ENCODE measurements around the gene INTS15. TPM values are rescaled to one million over a fixed set of nuclear protein-coding genes. Genes with fewer than 3 reads are reported as not detected.
A peak's percentile ranks its signal among the peaks of the same experiment; 100 is the strongest.

INTS15 gene
- total RNA-seq, 1 experiment from 2014 or later: 35.0 TPM

DNA sequence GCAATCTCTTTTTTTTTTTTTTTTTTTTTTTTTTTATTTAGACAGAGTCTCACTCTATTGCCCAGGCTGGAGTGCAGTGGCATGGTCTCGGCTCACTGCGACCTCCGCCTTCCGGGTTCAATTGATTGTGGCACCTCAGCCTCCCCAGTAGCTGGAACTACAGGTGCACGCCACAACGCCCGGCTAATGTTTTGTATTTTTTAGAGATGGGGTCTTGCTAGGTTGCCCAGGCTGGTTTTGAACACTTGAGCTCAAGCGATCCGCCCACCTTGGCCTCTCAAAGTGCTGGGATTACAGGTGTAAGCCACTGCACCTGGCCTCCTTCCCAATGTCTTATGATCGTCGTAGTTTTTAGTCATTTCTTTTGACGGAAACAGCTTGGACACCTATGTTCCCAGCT is 19.0 kb downstream of the INTS15 start:
- no peak for DNase-seq
- no TSS peak for BruUV-seq (replicated peaks)
- Mint-ChIP-seq H3K27ac (ENCODE audit: unreplicated experiment) (no peak overlapping the region), H3K36me3 (ENCODE audit: insufficient read depth, unreplicated experiment) (peaks cover 27% of the 10 kb centered on the region), H3K9me3 (ENCODE audit: low read depth, unreplicated experiment) (no peaks in the 10 kb centered on the region), H3K27me3 (ENCODE audit: unreplicated experiment) (peaks cover 19% of the 10 kb centered on the region), H3K4me1 (ENCODE audit: low read depth, unreplicated experiment) (no peaks in the 10 kb centered on the region), H3K4me3 (ENCODE audit: low read depth, unreplicated experiment) (no peak overlapping the region)
- intact Hi-C loops (cut with micrococcal nuclease; ENCODE audit: unreplicated experiment): no loop called here
- CTCF ChIA-PET: interaction anchor here (0.6 to 0.7 kb wide), 2 partner anchors 234 to 958 kb away, joined by 3 to 5 read pairs; partner anchors contain the start of gene MIOS
- TF ChIP-seq, protein P1, sequence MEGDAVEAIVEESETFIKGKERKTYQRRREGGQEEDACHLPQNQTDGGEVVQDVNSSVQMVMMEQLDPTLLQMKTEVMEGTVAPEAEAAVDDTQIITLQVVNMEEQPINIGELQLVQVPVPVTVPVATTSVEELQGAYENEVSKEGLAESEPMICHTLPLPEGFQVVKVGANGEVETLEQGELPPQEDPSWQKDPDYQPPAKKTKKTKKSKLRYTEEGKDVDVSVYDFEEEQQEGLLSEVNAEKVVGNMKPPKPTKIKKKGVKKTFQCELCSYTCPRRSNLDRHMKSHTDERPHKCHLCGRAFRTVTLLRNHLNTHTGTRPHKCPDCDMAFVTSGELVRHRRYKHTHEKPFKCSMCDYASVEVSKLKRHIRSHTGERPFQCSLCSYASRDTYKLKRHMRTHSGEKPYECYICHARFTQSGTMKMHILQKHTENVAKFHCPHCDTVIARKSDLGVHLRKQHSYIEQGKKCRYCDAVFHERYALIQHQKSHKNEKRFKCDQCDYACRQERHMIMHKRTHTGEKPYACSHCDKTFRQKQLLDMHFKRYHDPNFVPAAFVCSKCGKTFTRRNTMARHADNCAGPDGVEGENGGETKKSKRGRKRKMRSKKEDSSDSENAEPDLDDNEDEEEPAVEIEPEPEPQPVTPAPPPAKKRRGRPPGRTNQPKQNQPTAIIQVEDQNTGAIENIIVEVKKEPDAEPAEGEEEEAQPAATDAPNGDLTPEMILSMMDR (IDR thresholded peaks at IDR 0.05; ENCODE audit: unreplicated experiment): no peak

DNA sequence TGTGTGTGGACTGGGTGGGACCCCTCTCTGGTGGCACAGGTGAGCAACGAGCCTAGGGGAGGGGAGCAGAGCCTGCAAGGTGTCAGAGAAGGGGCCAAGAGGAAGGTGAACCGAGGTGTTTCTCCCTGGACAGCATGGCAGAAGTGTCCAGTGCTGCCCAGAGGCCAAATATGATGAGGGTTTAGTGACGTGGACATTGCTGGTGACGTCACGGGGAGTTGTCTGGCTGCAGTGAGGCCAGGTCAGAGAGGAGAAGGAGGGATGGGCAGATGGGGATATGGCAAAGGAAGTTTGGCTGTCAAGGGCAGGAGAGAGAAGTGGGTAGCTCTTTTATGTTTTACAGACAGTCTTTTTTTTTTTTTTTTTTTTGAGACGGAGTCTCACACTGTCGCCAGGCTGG is 23.0 kb downstream of the INTS15 start:
- no peak for DNase-seq
- Mint-ChIP-seq H3K27ac (ENCODE audit: unreplicated experiment) (no peak overlapping the region), H3K36me3 (ENCODE audit: insufficient read depth, unreplicated experiment) (peaks cover 25% of the 10 kb centered on the region), H3K4me1 (ENCODE audit: low read depth, unreplicated experiment) (peaks cover 15% of the 10 kb centered on the region), H3K9me3 (ENCODE audit: low read depth, unreplicated experiment) (no peaks in the 10 kb centered on the region), H3K27me3 (ENCODE audit: unreplicated experiment) (peaks cover 33% of the 10 kb centered on the region), H3K4me3 (ENCODE audit: low read depth, unreplicated experiment) (no peak overlapping the region)
- CTCF ChIA-PET: no interaction called here
- TF ChIP-seq, protein P1 (IDR thresholded peaks at IDR 0.05; ENCODE audit: unreplicated experiment): no peak
- intact Hi-C loops (cut with micrococcal nuclease; ENCODE audit: unreplicated experiment): loop anchor here (10.0 kb wide), 1 partner anchor 262 kb away; no protein-coding TSS in a partner anchor
- no TSS peak for BruUV-seq (replicated peaks)

DNA sequence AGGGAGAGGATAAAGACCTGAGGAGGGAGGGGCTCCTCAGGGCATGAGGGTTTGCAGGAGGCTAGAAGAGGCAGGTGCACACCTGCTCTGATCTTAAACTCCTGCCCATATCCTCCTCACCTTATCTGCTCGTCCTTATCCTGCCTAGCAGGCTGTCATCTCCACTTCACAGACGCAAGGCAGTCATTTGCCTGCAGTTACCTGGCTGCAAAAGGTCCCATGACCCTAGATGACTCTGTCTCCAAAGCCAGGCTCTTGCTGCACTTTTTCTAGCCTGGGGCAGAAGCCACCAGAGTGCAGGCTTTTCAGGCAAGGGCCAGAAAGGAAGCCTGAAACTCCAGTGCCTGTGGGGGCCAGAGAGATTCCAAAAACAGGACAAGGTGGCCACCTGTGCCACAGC is 23.9 kb downstream of the INTS15 start:
- peaks cover 33% of the 10 kb centered on the region for H3K27me3 Mint-ChIP-seq (ENCODE audit: unreplicated experiment)
- BruUV-seq (replicated peaks): TSS peak; percentile 60

DNA sequence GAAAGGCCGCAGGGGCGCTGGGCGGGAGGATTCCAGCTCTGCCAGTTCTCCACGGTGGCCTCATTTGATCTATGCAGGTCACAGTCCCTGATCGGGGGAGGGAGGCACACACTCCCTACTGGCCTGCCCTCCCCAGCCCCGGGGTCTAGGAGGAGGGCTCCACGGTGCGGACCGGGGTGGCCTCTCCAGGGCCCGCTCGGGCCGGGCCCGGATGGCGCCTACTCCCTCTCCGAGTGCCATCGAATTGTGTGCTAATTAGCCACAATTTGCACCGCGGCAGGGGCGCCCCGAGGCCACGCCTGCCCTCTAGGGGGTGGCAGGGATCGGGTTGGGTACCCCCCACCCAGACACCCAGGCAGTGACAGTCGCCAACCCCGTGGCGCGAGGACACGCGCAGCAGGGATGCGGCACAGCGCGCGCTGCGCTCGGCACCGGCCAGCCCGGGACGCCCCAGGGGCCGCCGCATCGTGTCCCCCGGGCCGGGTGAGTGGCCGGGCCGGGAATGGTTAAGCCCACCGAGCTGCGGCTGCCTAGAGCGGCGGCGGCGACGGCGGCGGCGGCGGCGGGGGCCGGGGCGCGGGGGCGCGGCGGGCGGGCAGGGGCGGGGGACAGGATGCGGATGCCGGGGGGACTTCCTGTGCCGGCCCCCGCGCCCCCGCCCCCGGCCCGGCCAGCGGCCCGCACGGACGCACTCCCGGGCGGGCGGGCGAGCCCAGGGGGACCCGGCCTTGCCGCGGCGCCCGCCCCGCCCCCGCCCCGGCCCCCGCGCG is 25.3 kb downstream of the INTS15 start, which contains the start of gene ZNF853:
TSS of gene ZNF853 (plus strand) at position 658 of the 770 bp plus-strand sequence. CDS start 565 bp downstream, outside the sequence.
- Mint-ChIP-seq H3K27me3 (ENCODE audit: unreplicated experiment) (peaks cover 33% of the 10 kb centered on the region), H3K9me3 (ENCODE audit: low read depth, unreplicated experiment) (no peaks in the 10 kb centered on the region), H3K36me3 (ENCODE audit: insufficient read depth, unreplicated experiment) (peaks cover 26% of the 10 kb centered on the region), H3K4me1 (ENCODE audit: low read depth, unreplicated experiment) (peaks cover 15% of the 10 kb centered on the region), H3K4me3 (ENCODE audit: low read depth, unreplicated experiment) (peak within 1 kb of the TSS; percentile 74), H3K27ac (ENCODE audit: unreplicated experiment) (peak within 1 kb of the TSS; percentile 17)
- intact Hi-C loops (cut with micrococcal nuclease; ENCODE audit: unreplicated experiment): loop anchor here (10.0 kb wide), 1 partner anchor 260 kb away; no protein-coding TSS in a partner anchor
- peak; percentile 27 for DNase-seq
- TF ChIP-seq, protein P1 (IDR thresholded peaks at IDR 0.05; ENCODE audit: unreplicated experiment): no peak
- no TSS peak for BruUV-seq (replicated peaks)
- CTCF ChIA-PET: no interaction called here

More for the DNA sequence above, 23.9 kb downstream of the INTS15 start:
- Mint-ChIP-seq H3K36me3 (ENCODE audit: insufficient read depth, unreplicated experiment) (peaks cover 26% of the 10 kb centered on the region), H3K4me3 (ENCODE audit: low read depth, unreplicated experiment) (no peak overlapping the region), H3K4me1 (ENCODE audit: low read depth, unreplicated experiment) (peaks cover 15% of the 10 kb centered on the region), H3K27ac (ENCODE audit: unreplicated experiment) (no peak overlapping the region), H3K9me3 (ENCODE audit: low read depth, unreplicated experiment) (no peaks in the 10 kb centered on the region)
- TF ChIP-seq, protein P1 (IDR thresholded peaks at IDR 0.05; ENCODE audit: unreplicated experiment): no peak
- intact Hi-C loops (cut with micrococcal nuclease; ENCODE audit: unreplicated experiment): loop anchor here (10.0 kb wide), 1 partner anchor 261 kb away; no protein-coding TSS in a partner anchor
- DNase-seq: no peak
- CTCF ChIA-PET: no interaction called here

All from Calu3 (cell line).